Measurements from ENCODE around the gene DAPK1.

The DAPK1 gene

GRCh38 chr9:87595610-87596009, 97.9 kb downstream of the DAPK1 start:
- no peak for DNase-seq

GRCh38 chr9:87596862-87597261, 99.2 kb downstream of the DAPK1 start:
- no peak for DNase-seq

- no peak for DNase-seq
Observed at GRCh38 chr9:87597710-87598443, 100.2 kb downstream of the DAPK1 start.

GRCh38 chr9:87599901-87600610, 102.4 kb downstream of the DAPK1 start:
- DNase-seq = no peak

- DNase-seq = no peak
Observed at GRCh38 chr9:87601176-87601575, 103.5 kb downstream of the DAPK1 start.

GRCh38 chr9:87601595-87601994, 103.9 kb downstream of the DAPK1 start:
- DNase-seq = no peak

GRCh38 chr9:87602933-87603643, 105.4 kb downstream of the DAPK1 start:
- DNase-seq = no peak

- no peak for DNase-seq
Observed at GRCh38 chr9:87603854-87604490, 106.3 kb downstream of the DAPK1 start.

- DNase-seq = no peak
Observed at GRCh38 chr9:87604886-87605588, 107.4 kb downstream of the DAPK1 start.

- no peak for DNase-seq
Observed at GRCh38 chr9:87605676-87606075, 108.0 kb downstream of the DAPK1 start.

GRCh38 chr9:87606841-87607521, 109.3 kb downstream of the DAPK1 start:
- no peak for DNase-seq

GRCh38 chr9:87607859-87608258, 110.2 kb downstream of the DAPK1 start:
- DNase-seq = no peak

GRCh38 chr9:87609002-87609401, 111.3 kb downstream of the DAPK1 start:
- DNase-seq = no peak

- DNase-seq = no peak
Observed at GRCh38 chr9:87609486-87609885, 111.8 kb downstream of the DAPK1 start.

- DNase-seq = no peak
Observed at GRCh38 chr9:87610200-87611155, 112.8 kb downstream of the DAPK1 start.

- DNase-seq = no peak
Observed at GRCh38 chr9:87611776-87612175, 114.1 kb downstream of the DAPK1 start.

- no peak for DNase-seq
Observed at GRCh38 chr9:87612536-87612935, 114.9 kb downstream of the DAPK1 start.

GRCh38 chr9:87613265-87614111, 115.8 kb downstream of the DAPK1 start:
- no peak for DNase-seq

- DNase-seq = no peak
Observed at GRCh38 chr9:87614397-87614796, 116.7 kb downstream of the DAPK1 start.

- DNase-seq = no peak
Observed at GRCh38 chr9:87615136-87615535, 117.5 kb downstream of the DAPK1 start.
